SHP77 (cell line): Measurements from ENCODE around the gene SH2D2A.

Experiments
- DNase-seq, 2 experiments: peaks; one replicate each; lab custom pipeline; 2025; lab: John Stamatoyannopoulos, UW

Gene SH2D2A

GRCh38 chr1:156847591-156848460 lies 31.2 kb upstream of the SH2D2A start:
- DNase-seq: no peak

- no peak for DNase-seq
Measured at GRCh38 chr1:156846643-156847042, 30.0 kb upstream of the SH2D2A start.

- DNase-seq: no peak
Measured at GRCh38 chr1:156845953-156846545, 29.4 kb upstream of the SH2D2A start.

DNA sequence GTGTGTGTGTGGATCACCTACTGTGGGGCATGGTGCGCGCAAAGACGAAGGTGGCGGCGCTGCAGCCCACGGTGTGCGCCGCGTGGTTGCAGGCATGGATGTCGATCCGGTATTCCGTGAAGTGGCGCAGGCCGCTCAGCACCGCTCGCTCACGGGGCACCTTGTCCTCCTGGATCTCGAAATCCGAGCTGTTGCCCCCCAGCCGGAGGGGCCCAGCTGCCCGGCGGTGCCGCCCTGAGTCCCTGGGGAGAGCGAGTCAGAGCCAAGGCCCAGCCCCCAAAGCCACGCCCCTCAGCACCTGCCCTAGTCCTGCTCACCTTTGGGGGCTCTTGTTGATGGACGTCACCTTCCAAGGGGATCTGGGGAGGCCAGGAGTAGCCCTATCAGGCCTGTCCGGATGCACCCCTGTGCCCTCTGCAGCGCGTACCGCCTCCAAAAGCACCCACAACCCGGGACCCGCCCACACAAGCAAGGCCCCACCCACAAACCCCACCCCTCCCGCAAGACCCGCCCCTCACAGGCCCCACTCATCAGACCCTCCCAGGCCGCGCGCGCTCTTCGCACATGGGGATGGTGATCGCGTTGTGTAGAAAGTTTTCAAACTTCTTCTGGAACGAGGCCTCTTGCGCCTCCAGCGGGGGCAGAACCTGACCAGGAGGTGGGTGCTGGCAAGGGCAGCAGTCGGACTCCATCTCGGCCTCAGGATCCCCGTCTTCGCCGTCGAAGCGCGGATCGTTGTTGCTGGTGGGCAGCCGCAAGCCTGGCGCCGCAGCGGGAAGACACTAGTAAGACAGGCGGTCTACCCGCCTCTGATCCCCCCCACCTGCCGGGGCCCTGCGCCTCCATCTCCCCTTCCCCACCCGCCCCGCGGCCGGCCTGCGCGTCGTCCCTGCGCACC lies 28.7 kb upstream of the SH2D2A start:
- no peak for DNase-seq

DNA sequence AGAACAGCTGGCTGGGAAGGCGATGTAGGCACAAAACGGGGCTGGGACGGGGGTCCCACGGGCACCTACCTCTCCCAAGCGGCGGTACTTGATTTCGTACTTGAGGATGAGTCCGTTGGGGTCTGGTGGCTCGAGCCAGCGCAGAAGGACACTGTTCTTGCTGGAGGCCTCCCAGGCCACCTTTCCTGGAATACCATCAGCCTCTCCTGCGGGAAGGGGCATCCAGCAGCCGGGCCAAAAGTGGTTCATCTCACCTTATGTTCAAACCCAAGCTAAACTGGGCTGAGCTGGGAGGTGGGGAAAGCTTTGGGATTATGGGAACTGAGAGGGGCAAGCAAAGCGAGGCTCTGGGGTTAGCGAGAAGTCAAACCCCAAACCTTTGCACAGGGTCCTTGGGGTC lies 28.0 kb upstream of the SH2D2A start:
- DNase-seq: no peak

DNA sequence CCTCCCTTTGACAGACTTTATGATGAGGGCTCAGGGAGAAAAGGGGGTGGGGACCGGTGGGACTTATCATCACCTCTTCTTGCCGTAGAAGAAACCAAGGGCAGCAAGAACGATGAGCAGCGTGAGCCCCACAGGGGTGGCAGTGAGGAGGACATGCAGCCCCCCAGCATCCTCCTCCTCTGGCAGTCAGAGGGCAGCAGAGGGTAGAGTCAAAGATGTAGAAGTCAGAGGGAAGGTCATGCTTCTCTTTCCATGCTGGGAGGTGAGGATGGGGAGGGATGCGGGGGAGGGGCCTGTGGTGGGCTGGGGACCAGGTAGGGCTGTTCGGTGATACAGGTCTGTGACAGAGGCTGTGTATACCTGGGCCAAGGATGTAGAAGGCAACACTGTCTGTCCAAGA lies 27.5 kb upstream of the SH2D2A start:
- DNase-seq: no peak

GRCh38 chr1:156842618-156843300 lies 26.1 kb upstream of the SH2D2A start:
- no peak for DNase-seq

DNA sequence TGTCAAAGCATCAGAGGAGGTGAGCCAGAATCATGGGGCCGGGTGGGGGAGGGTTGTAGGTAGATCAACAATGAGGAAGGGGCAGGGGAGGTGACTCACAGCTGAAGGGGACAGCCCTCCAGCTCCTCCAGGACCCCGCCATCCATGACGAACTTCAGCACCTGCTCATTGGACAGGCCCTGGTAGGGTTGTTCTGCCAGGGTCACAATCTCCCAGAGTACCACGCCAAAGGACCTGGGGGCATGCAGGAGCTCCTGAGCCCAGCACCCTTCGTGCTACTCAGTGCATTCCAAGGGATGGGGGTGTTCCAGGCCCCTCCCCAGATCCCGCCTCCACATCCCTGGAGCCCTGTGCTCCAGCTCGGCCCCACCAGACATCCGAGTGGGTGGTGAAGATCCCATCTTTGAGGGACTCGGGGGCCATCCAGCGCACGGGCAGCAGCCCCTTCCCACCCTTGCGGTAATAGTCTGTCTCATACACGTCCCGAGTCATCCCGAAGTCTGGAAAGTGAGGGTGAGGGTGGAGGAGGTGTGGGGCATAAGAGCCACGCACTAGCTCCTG lies 24.7 kb upstream of the SH2D2A start:
- DNase-seq: no peak

DNA sequence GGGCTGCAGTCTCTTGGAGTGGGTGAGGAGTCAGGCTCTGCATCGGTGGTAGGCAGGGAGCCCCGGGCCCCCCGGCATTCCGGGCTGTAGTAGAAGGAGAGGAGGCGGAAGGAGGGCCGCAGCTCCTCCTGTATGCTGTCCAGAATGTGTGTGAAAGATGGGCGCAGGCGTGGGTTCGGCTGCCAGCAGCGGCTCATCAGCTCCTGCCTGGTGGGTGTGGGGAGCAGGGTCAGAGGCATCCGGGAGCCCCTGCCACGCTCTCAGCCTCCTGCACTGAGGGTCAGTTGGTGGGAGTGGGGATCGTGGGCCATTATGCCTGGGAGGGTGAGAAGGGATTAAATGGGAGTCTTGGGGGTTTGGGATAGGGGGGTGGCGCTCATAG lies 24.2 kb upstream of the SH2D2A start:
- no peak for DNase-seq

- no peak for DNase-seq
Measured at GRCh38 chr1:156840186-156840897, 23.7 kb upstream of the SH2D2A start.

DNA sequence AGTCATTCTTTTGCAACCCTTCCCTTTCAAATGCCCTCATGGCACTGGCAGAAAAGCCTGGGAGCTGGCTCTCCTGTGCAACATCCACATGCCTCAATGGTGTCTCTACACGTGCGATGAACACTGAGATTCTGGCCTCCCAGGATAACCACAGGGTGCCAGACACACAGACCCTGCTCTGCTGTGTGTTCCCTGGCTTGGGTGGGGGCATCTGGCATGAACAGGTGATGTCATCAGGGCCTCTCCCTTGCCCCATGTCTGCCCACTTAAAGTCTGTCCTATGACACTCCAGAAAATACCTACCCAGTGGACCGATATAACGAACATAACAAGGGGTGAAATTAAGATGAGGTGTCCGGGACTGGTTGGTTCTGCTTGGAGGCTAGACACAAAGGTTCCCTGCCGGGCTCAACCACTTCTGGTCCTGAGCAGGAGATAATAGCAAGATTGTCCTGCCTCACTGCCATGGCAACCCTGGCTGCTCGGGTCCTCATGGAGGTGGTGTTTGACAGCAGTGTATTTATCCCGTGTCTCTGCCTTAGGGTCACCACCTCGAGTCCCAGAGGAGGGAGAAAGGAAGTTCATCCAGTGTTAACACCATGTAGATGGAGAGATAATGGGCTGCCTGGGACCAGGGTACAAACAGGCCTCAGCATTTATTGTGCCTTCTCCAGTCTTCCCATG lies 22.9 kb upstream of the SH2D2A start:
- DNase-seq: no peak

DNA sequence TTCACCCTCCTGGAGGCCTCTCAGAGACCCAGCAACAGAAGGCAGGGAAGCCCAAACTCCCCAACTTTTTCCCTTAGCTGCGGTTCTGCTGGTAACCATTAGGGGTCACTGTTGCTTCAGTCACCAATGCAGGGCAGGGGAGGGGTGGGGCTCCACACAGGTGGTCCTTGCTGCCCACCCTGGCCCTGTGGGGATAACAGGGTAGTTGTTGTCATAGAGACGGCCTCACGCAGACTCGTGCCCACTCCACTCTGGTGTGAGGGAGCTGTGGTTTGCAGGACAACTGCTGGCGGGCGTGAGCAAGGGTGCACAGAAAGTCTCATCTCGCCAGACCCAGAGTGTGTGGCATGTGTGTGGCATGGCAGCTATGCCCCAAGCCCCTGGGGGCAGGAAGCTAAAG lies 22.3 kb upstream of the SH2D2A start:
- DNase-seq: peak in 1 of 2 experiments; percentile 37

DNA sequence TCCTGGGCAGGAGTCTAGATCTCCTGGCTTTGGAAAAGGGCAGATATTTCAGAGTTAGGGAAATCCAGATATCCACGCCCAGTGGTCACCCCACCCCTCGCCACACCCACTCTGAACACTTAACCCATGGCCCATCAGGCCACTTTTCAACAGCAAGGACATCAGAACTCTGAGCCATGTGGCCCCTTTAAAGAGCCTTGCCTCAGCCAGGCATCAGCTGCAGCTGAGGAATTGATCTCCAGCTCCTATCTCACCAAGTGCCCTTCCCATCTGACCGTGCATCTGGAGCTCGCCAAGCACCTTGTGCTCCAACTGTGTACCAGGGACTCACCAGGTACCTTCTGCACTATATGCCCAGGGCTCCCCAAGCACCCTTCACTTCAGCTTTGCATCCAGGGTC lies 20.2 kb upstream of the SH2D2A start:
- DNase-seq: no peak

GRCh38 chr1:156836041-156836654 lies 19.5 kb upstream of the SH2D2A start:
- DNase-seq: no peak

GRCh38 chr1:156834322-156834721 lies 17.7 kb upstream of the SH2D2A start:
- DNase-seq: no peak

DNA sequence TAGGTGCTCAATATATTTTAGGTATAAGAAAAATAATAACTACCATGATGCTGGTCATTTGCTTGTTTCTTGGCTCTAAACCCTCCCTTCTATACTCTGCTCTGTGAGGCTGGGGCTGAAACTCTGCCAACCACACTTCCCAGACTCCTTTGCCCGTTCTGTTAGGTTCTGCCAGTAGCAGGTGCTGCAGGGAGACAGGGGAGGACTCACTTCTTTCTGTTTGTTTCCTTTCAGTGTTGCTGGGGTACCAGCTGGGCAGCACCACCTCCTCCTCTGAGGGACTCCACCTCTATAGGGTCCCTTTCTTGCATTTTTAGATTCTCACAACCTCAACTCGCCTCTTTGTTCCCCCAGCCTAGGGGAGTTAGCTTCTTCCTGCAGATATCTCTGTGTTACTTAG lies 17.0 kb upstream of the SH2D2A start:
- DNase-seq: peak; percentile 43 to 58

DNA sequence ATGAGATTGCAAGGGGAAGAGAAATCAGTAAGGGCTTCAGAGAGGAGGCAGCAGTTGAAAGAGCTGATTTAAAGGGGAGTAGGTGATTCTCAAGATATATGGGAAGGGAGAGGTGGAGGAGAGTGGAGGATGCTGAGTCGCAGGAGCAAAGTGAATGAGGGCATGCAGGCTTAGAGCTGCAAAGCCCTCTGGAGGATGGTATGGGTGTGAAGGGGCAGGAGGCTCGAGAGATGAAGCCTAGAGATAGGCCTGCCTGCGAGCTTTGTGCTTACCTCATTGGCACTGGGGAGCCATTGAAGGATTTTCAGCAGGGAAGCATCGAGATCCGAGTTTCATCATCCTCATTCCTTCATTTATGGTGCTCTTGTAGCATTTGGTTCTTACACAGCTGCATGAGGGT lies 15.8 kb upstream of the SH2D2A start:
- DNase-seq: no peak

DNA sequence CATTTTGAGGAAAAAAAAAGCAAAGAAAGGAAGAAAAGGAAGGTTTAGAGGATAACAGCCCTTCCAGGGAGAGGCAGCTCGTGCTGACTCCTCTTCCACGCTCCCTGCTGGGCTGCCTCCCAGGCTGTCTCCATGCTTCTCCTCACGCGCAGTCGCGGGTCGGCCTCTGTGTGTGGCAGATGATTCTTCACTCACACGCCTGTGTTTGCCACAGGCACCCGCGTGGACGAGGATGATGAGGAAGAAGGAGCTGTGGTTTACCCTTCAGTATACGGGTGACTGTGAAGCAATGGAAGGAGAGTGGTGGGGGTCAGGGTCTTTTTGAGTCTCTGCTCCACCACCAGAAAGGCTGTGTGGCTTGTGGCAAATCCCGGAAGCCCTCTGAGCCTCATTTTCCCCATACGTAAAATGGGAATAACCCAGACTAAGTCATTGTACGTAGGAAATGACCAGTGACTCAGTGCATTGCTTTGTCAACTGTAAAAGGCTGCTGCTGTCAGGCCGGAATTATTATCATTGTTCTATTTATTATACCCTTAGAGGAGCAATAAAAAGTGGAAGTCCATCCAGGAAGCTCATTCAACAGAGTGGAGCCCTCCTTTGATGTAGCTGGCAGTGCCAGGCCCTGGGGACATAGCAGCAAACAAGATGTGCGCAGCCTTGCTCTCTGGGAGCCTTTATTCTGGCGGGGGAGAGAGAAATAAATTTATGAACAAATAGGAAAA lies 11.9 kb upstream of the SH2D2A start:
- DNase-seq: no peak

GRCh38 chr1:156826630-156827029 lies 10.0 kb upstream of the SH2D2A start:
- DNase-seq: no peak
